Measurements from ENCODE around the gene ZDHHC7.

Gene ZDHHC7

GRCh38 chr16:85029981-85030401, 18.7 kb upstream of the ZDHHC7 start:
- no peak for TF ChIP-seq CTCF (IDR thresholded peaks at IDR 0.05)

- TF ChIP-seq CTCF (IDR thresholded peaks at IDR 0.05): no peak
Measured at GRCh38 chr16:85029408-85029784, 18.1 kb upstream of the ZDHHC7 start.

GRCh38 chr16:85028685-85029407, 17.5 kb upstream of the ZDHHC7 start:
- TF ChIP-seq CTCF (IDR thresholded peaks at IDR 0.05): no peak

DNA sequence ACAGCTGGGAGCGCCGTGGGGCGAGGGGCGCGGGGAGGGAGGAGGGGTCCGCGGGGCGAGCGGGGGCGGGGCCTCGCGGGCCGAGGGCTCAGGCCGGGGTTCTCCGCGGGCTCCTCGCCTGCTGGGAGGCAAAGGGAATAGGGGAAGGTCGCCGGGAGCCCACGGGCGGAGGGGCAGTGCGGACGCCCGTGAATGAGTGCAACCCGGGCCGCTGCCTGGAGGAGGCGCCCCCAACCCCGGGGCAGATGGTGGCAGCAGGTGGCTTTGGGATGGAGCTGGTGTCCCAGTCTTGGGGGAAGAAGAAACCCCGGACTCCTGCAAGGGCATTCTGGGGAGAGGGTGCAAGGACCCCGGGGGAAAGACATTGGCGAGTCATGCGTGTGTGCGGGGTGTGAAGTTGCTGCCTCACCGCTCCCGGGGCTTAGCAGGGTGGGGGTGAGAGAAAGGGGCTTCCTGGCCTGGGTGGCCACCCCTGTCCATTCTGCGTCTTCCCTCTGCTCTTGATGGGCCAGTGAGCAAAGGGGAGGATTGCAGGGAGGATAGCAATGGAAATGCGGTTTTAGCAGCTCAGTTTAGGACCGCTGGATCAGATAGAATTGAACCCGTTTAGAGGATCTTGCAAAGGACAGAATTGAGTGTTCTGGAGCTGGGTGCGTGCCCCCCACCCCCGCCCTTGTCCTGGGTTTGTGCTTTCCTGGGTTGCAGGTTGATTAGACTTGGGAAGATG, 16.8 kb upstream of the ZDHHC7 start:
- no peak for TF ChIP-seq CTCF (IDR thresholded peaks at IDR 0.05)

DNA sequence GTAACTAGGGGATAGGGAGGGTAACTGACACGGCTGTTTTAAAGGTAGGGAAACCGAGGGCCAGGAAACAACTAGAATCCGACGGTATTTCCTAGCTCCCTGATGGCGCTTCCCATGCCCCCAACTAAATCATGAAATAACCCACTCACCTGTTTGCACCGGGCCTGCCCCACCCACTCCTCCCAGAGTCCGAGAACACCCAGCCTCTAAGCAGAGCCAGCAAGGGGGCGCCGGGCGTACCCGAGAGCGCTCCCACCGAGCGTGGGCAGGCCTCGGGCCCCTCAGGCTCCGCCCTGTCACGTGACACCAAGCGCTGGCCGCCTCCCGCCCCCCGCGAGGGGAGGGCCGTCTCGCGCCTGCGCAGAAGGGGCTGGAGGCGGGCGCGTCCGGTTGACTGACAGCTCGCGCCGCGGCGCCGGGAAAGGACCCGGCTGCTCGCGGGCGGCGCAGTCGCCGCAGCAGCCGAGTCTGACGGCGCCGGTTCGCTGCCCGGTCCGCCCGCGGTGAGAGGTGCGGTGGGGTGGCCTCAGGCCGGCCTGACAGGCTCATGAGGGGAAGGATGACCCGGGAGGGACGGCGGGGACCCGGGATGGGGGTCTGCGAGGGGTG, 16.1 kb upstream of the ZDHHC7 start, which contains the start of gene KIAA0513:
TSS of gene KIAA0513 (plus strand) at position 447 of the 609 bp plus-strand sequence. CDS start 39,277 bp downstream, outside the sequence.
- no peak for TF ChIP-seq CTCF (IDR thresholded peaks at IDR 0.05)

DNA sequence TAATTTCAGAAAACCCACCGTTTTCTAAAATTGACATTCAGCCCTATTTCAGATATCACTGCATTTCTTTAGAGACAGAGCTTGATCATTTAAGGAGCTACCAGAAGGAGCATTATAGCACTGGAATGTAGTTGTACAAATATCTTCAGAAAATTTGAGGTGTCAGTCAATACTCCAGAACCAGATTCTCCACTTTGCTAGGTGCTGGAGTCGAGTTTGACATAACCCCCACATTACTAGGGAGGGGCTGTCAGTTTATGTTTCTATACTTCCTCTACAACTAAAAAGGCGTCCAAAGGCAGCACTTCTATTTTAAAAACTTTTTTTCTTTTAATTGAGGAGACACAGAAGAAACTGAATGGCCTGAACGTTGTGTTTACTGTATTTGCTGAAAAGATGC, 15.4 kb upstream of the ZDHHC7 start:
- no peak for TF ChIP-seq CTCF (IDR thresholded peaks at IDR 0.05)

- TF ChIP-seq CTCF (IDR thresholded peaks at IDR 0.05): no peak
Measured at GRCh38 chr16:85025781-85026653, 14.7 kb upstream of the ZDHHC7 start.
